Ishikawa (cell line): ENCODE results near the gene APOA4.

Experiments used
- CEBPB ChIP-seq: IDR thresholded peaks from 2 replicates; pipeline ENCODE4 v1.6.1; 2012
- CREB1 ChIP-seq: IDR thresholded peaks from 2 replicates; pipeline ENCODE4 v1.6.1; 2012; ENCODE audit warnings: low read depth
- EGR1 ChIP-seq: IDR thresholded peaks from 2 replicates; pipeline ENCODE4 v1.6.1; 2012
- EP300 ChIP-seq: IDR thresholded peaks from 2 replicates; pipeline ENCODE4 v1.6.1; 2012; ENCODE audit warnings: borderline replicate concordance
- FOXM1 ChIP-seq: IDR thresholded peaks from 2 replicates; pipeline ENCODE4 v1.6.1; 2012; ENCODE audit warnings: low read depth, borderline replicate concordance
- NFIC ChIP-seq: IDR thresholded peaks from 2 replicates; pipeline ENCODE4 v1.6.1; 2012
- RAD21 ChIP-seq: IDR thresholded peaks from 2 replicates; pipeline ENCODE4 v1.6.1; 2012; ENCODE audit warnings: low read depth
- TAF1 ChIP-seq: IDR thresholded peaks from 2 replicates; pipeline ENCODE4 v1.6.1; 2012; ENCODE audit warnings: low read depth, mild to moderate bottlenecking
- TCF12 ChIP-seq: IDR thresholded peaks from 2 replicates; pipeline ENCODE4 v1.6.1; 2012; ENCODE audit warnings: low read depth
- TEAD4 ChIP-seq: IDR thresholded peaks from 2 replicates; pipeline ENCODE4 v1.6.1; 2012
- YY1 ChIP-seq: IDR thresholded peaks from 2 replicates; pipeline ENCODE4 v1.6.1; 2012; ENCODE audit warnings: low read depth
- ZBTB7A ChIP-seq: IDR thresholded peaks from 2 replicates; pipeline ENCODE4 v1.6.1; 2012; ENCODE audit warnings: low read depth
- TF ChIP-seq, protein P1 (sequence below): IDR thresholded peaks from 2 replicates; pipeline ENCODE4 v1.6.1; 2012
- TF ChIP-seq, protein P2 (sequence below): IDR thresholded peaks from 2 replicates; pipeline ENCODE4 v1.6.1; 2012
- TF ChIP-seq, protein P3 (sequence below): IDR thresholded peaks from 2 replicates; pipeline ENCODE4 v1.6.1; 2012; ENCODE audit warnings: low read depth, mild to moderate bottlenecking

Gene APOA4

DNA sequence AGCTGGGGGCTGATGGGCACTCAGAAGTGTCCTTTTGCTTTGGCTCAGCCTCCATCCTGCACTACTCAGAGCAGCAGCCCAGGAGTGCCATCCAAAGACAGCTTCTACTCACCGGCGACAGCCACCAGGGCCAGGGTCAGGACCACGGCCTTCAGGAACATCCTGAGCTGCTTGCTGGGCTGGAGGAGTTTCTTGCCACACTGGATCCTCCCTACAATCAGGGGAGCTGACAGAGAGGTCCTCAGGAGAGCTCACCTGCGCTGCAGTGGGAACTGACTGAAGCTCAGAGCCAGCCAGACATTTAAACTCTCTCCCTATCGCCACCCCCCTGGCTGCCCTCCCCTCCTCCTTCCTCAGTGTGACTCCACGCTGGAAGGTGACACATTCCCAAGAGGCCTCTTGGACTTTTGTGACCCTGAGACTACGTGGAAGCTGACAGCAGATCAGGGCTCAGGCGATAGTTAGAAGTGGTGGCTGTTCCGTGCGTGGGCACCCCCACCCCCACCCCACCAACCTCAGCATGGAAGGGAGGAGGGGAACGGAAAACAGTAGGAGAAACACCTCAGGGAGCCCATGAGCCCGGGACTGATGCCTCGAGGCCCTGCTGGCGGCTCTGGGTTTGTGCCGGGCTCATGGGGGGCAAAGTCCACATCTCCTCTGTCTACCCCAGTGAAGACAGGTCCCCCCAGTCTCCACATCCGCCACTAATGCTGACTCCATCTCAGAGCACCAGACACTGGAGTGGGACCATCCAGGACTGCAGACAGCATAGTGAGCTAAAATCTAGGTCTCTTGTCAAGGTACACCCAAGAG is at the start of gene APOA4:
APOA4 (minus strand) TSS at position 274 of the 813 bp plus-strand sequence; CDS start at position 161, 113 bp downstream.
- no peak for TF ChIP-seq EP300
- TF ChIP-seq CEBPB: no peak
- TF ChIP-seq, protein P1, sequence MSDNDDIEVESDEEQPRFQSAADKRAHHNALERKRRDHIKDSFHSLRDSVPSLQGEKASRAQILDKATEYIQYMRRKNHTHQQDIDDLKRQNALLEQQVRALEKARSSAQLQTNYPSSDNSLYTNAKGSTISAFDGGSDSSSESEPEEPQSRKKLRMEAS: no peak
- no peak for TF ChIP-seq NFIC

DNA sequence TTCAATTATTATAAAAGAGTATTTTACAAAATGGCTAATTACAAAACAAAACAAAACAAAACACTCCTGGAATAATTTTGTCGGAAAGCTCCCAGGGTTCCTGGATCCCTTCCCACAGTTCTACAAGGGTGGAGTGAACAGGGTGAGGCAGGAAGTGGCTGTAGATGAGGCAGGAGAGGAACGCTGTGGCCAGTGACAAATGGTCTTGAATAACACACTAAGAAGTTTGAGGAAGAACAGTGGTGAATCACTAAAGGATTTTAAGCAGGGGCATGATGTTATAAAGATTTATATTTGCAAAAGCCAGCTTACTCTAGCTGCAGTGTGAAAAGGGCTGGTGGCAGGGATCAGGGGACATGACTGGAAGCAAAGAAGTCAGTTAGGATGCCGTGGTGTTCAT is 48.1 kb upstream of the APOA4 start:
- TF ChIP-seq, protein P1: no peak
- TF ChIP-seq EP300 (no peak), CEBPB (no peak), TEAD4 (no peak), FOXM1 (no peak), TAF1 (no peak)

DNA sequence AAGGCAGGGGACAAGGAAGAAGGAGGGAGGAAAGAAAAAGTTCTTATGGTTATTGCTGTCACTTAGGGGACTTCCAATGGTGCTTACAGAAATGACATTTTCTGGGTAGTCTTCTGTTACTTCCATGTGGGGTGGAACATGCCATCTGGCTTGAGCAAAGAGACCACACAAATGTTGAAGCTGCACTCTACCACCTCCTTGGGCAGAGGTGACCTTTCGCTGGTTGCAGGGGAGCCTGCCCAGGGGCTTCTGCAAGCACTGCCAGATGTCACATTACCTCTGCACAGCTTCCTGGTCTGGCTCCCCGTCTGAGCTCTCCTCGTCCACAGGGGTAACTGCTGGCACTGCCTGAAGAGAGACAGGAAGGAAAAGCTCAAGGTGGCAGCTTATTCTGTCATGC is 47.0 kb upstream of the APOA4 start:
- TF ChIP-seq ZBTB7A: no peak
- TF ChIP-seq NFIC: no peak

DNA sequence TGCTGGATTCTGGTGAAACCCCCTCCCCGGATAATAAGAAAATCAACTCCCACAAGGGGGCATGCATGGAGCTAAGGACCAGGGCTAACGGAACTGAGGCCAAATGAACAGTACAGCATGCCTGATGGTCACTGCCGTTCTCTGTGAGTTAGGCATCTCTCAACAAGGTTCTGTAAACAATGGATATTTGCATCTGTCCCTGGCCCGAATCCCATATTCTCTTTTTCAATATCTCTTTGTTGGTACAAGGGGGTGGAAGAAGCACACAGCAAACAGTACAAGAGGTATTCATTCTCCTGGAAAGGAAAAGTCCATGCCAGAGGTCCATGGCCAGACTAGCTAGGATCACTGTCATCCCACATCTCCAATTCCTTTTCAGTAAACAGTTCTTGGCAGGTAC is 46.5 kb upstream of the APOA4 start:
- TF ChIP-seq, protein P2, sequence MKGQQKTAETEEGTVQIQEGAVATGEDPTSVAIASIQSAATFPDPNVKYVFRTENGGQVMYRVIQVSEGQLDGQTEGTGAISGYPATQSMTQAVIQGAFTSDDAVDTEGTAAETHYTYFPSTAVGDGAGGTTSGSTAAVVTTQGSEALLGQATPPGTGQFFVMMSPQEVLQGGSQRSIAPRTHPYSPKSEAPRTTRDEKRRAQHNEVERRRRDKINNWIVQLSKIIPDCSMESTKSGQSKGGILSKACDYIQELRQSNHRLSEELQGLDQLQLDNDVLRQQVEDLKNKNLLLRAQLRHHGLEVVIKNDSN: no peak
- no peak for TF ChIP-seq NFIC
- TF ChIP-seq RAD21: no peak
- no peak for TF ChIP-seq TAF1
- TF ChIP-seq TCF12: no peak
- TF ChIP-seq, protein P3, sequence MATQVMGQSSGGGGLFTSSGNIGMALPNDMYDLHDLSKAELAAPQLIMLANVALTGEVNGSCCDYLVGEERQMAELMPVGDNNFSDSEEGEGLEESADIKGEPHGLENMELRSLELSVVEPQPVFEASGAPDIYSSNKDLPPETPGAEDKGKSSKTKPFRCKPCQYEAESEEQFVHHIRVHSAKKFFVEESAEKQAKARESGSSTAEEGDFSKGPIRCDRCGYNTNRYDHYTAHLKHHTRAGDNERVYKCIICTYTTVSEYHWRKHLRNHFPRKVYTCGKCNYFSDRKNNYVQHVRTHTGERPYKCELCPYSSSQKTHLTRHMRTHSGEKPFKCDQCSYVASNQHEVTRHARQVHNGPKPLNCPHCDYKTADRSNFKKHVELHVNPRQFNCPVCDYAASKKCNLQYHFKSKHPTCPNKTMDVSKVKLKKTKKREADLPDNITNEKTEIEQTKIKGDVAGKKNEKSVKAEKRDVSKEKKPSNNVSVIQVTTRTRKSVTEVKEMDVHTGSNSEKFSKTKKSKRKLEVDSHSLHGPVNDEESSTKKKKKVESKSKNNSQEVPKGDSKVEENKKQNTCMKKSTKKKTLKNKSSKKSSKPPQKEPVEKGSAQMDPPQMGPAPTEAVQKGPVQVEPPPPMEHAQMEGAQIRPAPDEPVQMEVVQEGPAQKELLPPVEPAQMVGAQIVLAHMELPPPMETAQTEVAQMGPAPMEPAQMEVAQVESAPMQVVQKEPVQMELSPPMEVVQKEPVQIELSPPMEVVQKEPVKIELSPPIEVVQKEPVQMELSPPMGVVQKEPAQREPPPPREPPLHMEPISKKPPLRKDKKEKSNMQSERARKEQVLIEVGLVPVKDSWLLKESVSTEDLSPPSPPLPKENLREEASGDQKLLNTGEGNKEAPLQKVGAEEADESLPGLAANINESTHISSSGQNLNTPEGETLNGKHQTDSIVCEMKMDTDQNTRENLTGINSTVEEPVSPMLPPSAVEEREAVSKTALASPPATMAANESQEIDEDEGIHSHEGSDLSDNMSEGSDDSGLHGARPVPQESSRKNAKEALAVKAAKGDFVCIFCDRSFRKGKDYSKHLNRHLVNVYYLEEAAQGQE: no peak
- no peak for TF ChIP-seq EGR1
- TF ChIP-seq ZBTB7A: no peak
- no peak for TF ChIP-seq YY1
- TF ChIP-seq, protein P1: no peak
- TF ChIP-seq CREB1: no peak
- no peak for TF ChIP-seq EP300
- no peak for TF ChIP-seq FOXM1
- TF ChIP-seq CEBPB: no peak
- no peak for TF ChIP-seq TEAD4

DNA sequence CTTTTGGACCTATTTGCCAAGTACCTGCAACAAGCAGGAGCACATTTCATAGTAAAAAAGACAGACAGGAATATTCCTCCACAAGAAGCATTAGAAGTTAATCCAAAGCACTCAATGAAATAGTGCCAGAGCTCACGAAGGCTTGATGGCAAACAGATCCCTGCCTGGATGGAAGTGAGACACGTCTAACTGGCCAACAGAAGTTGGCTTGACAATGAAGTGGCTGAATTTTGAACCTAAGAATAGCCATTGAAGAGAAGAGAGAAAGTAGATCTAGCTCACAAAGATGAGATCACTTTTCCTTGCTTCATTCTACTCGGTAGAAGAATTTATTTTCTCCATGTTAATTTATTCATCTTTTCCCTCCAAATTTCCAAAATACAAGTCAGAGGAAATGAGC is 45.0 kb upstream of the APOA4 start:
- TF ChIP-seq EP300: no peak
- no peak for TF ChIP-seq EGR1
- TF ChIP-seq NFIC: no peak
- TF ChIP-seq CREB1: no peak
- TF ChIP-seq, protein P2: no peak
- TF ChIP-seq TCF12: no peak
- TF ChIP-seq TEAD4: no peak
- TF ChIP-seq, protein P1: no peak
- no peak for TF ChIP-seq TAF1
- no peak for TF ChIP-seq CEBPB
- TF ChIP-seq RAD21: no peak
- TF ChIP-seq YY1: no peak
- no peak for TF ChIP-seq ZBTB7A
- no peak for TF ChIP-seq FOXM1
- TF ChIP-seq, protein P3: no peak

DNA sequence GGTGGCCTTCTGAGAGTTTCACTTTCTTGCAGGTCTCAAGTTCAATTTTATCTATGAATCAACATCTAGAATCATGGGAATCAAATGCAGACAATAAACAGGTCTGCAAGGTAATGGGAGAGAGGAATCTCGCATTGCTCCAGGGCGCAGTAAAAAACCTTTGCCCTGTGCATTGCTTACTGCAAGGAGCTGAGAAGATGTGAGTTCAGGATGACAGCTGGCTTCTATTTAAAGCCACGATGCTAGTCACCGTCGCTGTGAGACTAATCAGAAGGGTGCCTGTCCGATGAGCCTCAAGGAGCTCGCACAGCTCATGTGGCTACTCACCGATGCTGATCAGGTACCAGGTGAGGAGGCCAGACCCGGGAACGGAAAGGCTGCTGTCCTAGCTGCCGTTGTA is 44.5 kb upstream of the APOA4 start:
- no peak for TF ChIP-seq CEBPB
- TF ChIP-seq, protein P2: no peak
- no peak for TF ChIP-seq RAD21
- TF ChIP-seq FOXM1: no peak
- TF ChIP-seq, protein P1: no peak
- TF ChIP-seq CREB1: no peak
- no peak for TF ChIP-seq NFIC
- no peak for TF ChIP-seq ZBTB7A
- no peak for TF ChIP-seq TEAD4
- TF ChIP-seq, protein P3: no peak
- TF ChIP-seq TCF12: no peak
- no peak for TF ChIP-seq EGR1
- no peak for TF ChIP-seq EP300
- no peak for TF ChIP-seq YY1
- TF ChIP-seq TAF1: no peak
